ENCODE measurements around the gene CCDC24. TPM values are rescaled to one million over a fixed set of nuclear protein-coding genes. Genes with fewer than 3 reads are reported as not detected.

The CCDC24 gene
- 6.8 and 6.9 TPM in 2 replicates for total RNA-seq (2014; rRNA removed; shearing (Covaris generic))

GRCh38 chr1:43991476-43992231, at the start of gene CCDC24:
Gene CCDC24 (plus strand): TSS chr1:43991599. CDS start chr1:43991879, 280 bp downstream.

GRCh38 chr1:43946236-43947060, 45.0 kb upstream of the CCDC24 start, which contains the start of gene IPO13:
Gene IPO13 (plus strand): TSS chr1:43946950. CDS start chr1:43947601, 651 bp downstream.

GRCh38 chr1:43969746-43970466, 21.5 kb upstream of the CCDC24 start, which contains the start of gene DPH2:
Gene DPH2 (plus strand): TSS chr1:43970010. CDS start chr1:43970176, 166 bp downstream.

GRCh38 chr1:43974443-43975248, 16.8 kb upstream of the CCDC24 start, which contains the start of gene ATP6V0B:
Gene ATP6V0B (plus strand): TSS chr1:43974960. CDS start chr1:43975041, 81 bp downstream.

GRCh38 chr1:43978551-43979260, 12.7 kb upstream of the CCDC24 start, which contains the start of gene B4GALT2:
Gene B4GALT2 (plus strand): TSS chr1:43979210. CDS start chr1:43981161, 1,951 bp downstream.

GRCh38 chr1:44031252-44032169, 40.1 kb downstream of the CCDC24 start, which contains the start of gene SLC6A9:
Gene SLC6A9 (minus strand): TSS chr1:44031462. CDS start chr1:44024277, 7,185 bp downstream.

Other genes starting within 250 kb of the CCDC24 start
- gene ARTN, start 57.8 kb upstream of the CCDC24 start, total RNA-seq (2014; rRNA removed; shearing (Covaris generic)): 0.34 and 1.4 TPM in 2 replicates
- gene IPO13, start 44.6 kb upstream of the CCDC24 start, total RNA-seq (2014; rRNA removed; shearing (Covaris generic)): 17.7 and 20.1 TPM in 2 replicates
- gene DPH2, start 21.6 kb upstream of the CCDC24 start, total RNA-seq (2014; rRNA removed; shearing (Covaris generic)): 67.6 and 71.5 TPM in 2 replicates
- gene ATP6V0B, start 16.6 kb upstream of the CCDC24 start, total RNA-seq (2014; rRNA removed; shearing (Covaris generic)): 152 and 172 TPM in 2 replicates
- gene B4GALT2, start 12.4 kb upstream of the CCDC24 start, total RNA-seq (2014; rRNA removed; shearing (Covaris generic)): 76.8 and 82.3 TPM in 2 replicates
- gene SLC6A9, start 39.9 kb downstream of the CCDC24 start, total RNA-seq (2014; rRNA removed; shearing (Covaris generic)): 15.0 and 17.3 TPM in 2 replicates
- gene KLF17, start 127.2 kb downstream of the CCDC24 start, total RNA-seq (2014; rRNA removed; shearing (Covaris generic)): 0.21 and 0.34 TPM in 2 replicates
- gene KLF18, start 150.0 kb downstream of the CCDC24 start, total RNA-seq (2014; rRNA removed; shearing (Covaris generic)): not detected in 2 replicates
- 27.5 and 39.8 TPM in 2 replicates for gene DMAP1, start 221.9 kb downstream of the CCDC24 start, total RNA-seq (2014; rRNA removed; shearing (Covaris generic))

Data from A375 (cell line).